Measurements from ENCODE around the gene CABLES2. TPM values are rescaled to one million over a fixed set of nuclear protein-coding genes. Genes with fewer than 3 reads are reported as not detected.

Gene CABLES2
- total and polyA plus RNA-seq, 9 of the 15 experiments (the other 6 are each of a cell fraction or from before 2014, with no cell fraction given) = 0.46 to 4.2 (median 1.6) TPM

DNA sequence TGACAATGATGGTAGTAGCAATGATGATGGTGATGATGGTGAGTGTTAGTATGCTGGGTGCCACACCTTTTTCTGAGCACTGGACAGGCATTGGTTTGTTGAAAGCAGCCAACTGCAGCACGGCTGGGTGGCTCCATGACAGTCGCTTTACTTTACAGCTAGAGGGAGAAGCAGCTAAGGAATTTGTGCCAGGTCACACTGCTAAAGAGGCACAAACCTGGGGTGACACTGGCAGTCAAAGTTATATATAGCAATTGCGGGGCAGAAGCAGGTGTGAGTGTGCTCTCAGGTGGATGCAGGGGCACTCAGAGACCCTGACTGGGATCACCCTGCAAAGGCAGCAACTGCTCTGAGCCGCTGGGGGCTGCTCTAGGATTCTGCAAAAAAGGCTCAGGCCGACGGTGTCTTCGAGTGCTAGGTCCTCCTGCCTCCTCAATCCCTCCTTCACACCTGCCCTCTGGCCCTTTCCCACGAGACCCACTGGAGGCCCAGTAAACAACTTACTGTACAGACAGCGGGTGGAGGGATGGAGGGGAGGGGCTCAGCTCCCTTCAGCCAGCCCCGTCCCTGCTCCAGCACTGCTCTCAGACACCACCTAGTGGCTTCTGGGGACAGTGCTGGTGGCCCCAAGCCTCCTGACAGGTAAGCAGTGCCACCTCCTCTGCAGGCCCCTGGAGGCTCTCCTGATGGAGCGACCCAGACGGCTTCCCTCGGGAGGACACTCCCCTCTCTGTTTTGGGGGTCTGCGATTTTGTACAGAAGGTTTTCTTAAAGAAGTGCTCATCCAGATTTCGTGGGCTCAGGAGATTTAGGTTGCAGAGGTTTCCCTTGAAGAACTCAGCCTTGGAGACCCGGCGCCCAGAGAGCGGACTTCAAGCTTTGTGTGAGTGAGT lies 24.5 kb downstream of the CABLES2 start (continued):
- TF ChIP-seq SREBF2 (CRISPR knock-in tag; IDR thresholded peaks at IDR 0.05) = no peak
- TF ChIP-seq, protein P1, sequence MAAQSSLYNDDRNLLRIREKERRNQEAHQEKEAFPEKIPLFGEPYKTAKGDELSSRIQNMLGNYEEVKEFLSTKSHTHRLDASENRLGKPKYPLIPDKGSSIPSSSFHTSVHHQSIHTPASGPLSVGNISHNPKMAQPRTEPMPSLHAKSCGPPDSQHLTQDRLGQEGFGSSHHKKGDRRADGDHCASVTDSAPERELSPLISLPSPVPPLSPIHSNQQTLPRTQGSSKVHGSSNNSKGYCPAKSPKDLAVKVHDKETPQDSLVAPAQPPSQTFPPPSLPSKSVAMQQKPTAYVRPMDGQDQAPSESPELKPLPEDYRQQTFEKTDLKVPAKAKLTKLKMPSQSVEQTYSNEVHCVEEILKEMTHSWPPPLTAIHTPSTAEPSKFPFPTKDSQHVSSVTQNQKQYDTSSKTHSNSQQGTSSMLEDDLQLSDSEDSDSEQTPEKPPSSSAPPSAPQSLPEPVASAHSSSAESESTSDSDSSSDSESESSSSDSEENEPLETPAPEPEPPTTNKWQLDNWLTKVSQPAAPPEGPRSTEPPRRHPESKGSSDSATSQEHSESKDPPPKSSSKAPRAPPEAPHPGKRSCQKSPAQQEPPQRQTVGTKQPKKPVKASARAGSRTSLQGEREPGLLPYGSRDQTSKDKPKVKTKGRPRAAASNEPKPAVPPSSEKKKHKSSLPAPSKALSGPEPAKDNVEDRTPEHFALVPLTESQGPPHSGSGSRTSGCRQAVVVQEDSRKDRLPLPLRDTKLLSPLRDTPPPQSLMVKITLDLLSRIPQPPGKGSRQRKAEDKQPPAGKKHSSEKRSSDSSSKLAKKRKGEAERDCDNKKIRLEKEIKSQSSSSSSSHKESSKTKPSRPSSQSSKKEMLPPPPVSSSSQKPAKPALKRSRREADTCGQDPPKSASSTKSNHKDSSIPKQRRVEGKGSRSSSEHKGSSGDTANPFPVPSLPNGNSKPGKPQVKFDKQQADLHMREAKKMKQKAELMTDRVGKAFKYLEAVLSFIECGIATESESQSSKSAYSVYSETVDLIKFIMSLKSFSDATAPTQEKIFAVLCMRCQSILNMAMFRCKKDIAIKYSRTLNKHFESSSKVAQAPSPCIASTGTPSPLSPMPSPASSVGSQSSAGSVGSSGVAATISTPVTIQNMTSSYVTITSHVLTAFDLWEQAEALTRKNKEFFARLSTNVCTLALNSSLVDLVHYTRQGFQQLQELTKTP (IDR thresholded peaks at IDR 0.05; ENCODE audit: low read depth in 1 of 2, partially characterized antibody in 2 of 2) = no peak
- TF ChIP-seq CSDE1 (IDR thresholded peaks at IDR 0.05) = no peak
- TF ChIP-seq STAT5B (CRISPR knock-in tag; IDR thresholded peaks at IDR 0.05) = no peak
- no peak for TF ChIP-seq HNRNPUL1 (IDR thresholded peaks at IDR 0.05; ENCODE audit: low read length)
- no peak for TF ChIP-seq DNMT1 (IDR thresholded peaks at IDR 0.05)
- no peak for TF ChIP-seq KAT2B (IDR thresholded peaks at IDR 0.05; ENCODE audit: low read depth, low read length)
- peak; percentile 53 to 93; a peak in 3 of 4 replicates for TF ChIP-seq MAZ (CRISPR knock-in tag; conservative IDR thresholded peaks at IDR 0.05 in 1 of 2, IDR thresholded peaks at IDR 0.05 in 1 of 2)
- TF ChIP-seq ZNF41 (CRISPR knock-in tag; conservative IDR thresholded peaks at IDR 0.05) = no peak
- TF ChIP-seq RAD51 (IDR thresholded peaks at IDR 0.05; ENCODE audit: borderline replicate concordance, low read depth) = no peak
- no peak for TF ChIP-seq NFIX (CRISPR knock-in tag; IDR thresholded peaks at IDR 0.05; ENCODE audit: low read depth)
- no peak for TF ChIP-seq CREB1 (IDR thresholded peaks at IDR 0.05)
- peak; percentile 49; the same call in 1 of the 2 replicates for TF ChIP-seq CREB1 (CRISPR knock-in tag; IDR thresholded peaks at IDR 0.05)
- TF ChIP-seq ZNF384 (IDR thresholded peaks at IDR 0.05; ENCODE audit: low read depth, low read length) = no peak
- TF ChIP-seq ZSCAN32 (CRISPR knock-in tag; IDR thresholded peaks at IDR 0.05) = no peak
- TF ChIP-seq, protein P2, sequence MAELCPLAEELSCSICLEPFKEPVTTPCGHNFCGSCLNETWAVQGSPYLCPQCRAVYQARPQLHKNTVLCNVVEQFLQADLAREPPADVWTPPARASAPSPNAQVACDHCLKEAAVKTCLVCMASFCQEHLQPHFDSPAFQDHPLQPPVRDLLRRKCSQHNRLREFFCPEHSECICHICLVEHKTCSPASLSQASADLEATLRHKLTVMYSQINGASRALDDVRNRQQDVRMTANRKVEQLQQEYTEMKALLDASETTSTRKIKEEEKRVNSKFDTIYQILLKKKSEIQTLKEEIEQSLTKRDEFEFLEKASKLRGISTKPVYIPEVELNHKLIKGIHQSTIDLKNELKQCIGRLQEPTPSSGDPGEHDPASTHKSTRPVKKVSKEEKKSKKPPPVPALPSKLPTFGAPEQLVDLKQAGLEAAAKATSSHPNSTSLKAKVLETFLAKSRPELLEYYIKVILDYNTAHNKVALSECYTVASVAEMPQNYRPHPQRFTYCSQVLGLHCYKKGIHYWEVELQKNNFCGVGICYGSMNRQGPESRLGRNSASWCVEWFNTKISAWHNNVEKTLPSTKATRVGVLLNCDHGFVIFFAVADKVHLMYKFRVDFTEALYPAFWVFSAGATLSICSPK (IDR thresholded peaks at IDR 0.05; ENCODE audit: borderline replicate concordance) = no peak
- TF ChIP-seq CEBPG (CRISPR knock-in tag; IDR thresholded peaks at IDR 0.05) = no peak
- TF ChIP-seq CEBPG (tag; conservative IDR thresholded peaks at IDR 0.05 in 1 of 2, IDR thresholded peaks at IDR 0.05 in 1 of 2) = no peak
- no peak for TF ChIP-seq BCOR (IDR thresholded peaks at IDR 0.05)
- TF ChIP-seq ZFPM2 (CRISPR knock-in tag; IDR thresholded peaks at IDR 0.05) = no peak
- no peak for TF ChIP-seq ZNF586 (CRISPR knock-in tag; conservative IDR thresholded peaks at IDR 0.05)
- TF ChIP-seq EZH2 (IDR thresholded peaks at IDR 0.05; ENCODE audit: borderline replicate concordance, low read depth, low read length) = no peak
- no peak for TF ChIP-seq NCOA2 (IDR thresholded peaks at IDR 0.05; ENCODE audit: partially characterized antibody in 2 of 2)

All from K562 (cell line).